HepG2 (cell line): Measurements from ENCODE around the gene ZNF443. TPM values are rescaled to one million over a fixed set of nuclear protein-coding genes. Genes with fewer than 3 reads are reported as not detected.

Experiments
- EEA1 ChIP-seq: sonication (generic); formaldehyde crosslinking; IDR thresholded peaks from 2 replicates; pipeline ENCODE4 v1.5.1; 2020; ENCODE audit warnings: mild to moderate bottlenecking, missing genetic modification reagents, borderline replicate concordance
- PAWR ChIP-seq: sonication (generic); formaldehyde crosslinking; IDR thresholded peaks from 2 replicates; pipeline ENCODE4 v1.4.0; 2020; ENCODE audit warnings: missing genetic modification reagents, mild to moderate bottlenecking, borderline replicate concordance
- REL ChIP-seq: sonication (generic); formaldehyde crosslinking; conservative IDR thresholded peaks from 2 replicates; pipeline ENCODE4 v1.8.0; 2022; ENCODE audit warnings: mild to moderate bottlenecking, missing genetic modification reagents, moderate library complexity
- SRF ChIP-seq: IDR thresholded peaks from 2 replicates; pipeline ENCODE4 v1.6.1; 2011; ENCODE audit warnings: mild to moderate bottlenecking, low read depth, low read length, moderate library complexity
- ZNF446 ChIP-seq: sonication (generic); formaldehyde crosslinking; IDR thresholded peaks from 2 replicates; pipeline ENCODE4 v1.5.0; 2020; ENCODE audit warnings: mild to moderate bottlenecking, missing genetic modification reagents
- ZNF589 ChIP-seq: sonication (generic); formaldehyde crosslinking; conservative IDR thresholded peaks from 2 replicates; pipeline ENCODE4 v1.8.0; 2022; ENCODE audit warnings: mild to moderate bottlenecking, moderate library complexity, missing genetic modification reagents
- ZNF83 ChIP-seq: sonication (generic); formaldehyde crosslinking; IDR thresholded peaks from 2 replicates; pipeline ENCODE4 v1.4.0; 2020; ENCODE audit warnings: missing genetic modification reagents, mild to moderate bottlenecking, borderline replicate concordance
- ZSCAN29 ChIP-seq: sonication (generic); formaldehyde crosslinking; conservative IDR thresholded peaks from 2 replicates; pipeline ENCODE4 v1.4.0; 2020; ENCODE audit warnings: mild to moderate bottlenecking, missing genetic modification reagents
- polyA plus RNA-seq, 8 experiments: library from polyadenylated mRNA; depleted of rRNA in 3 of 8; stranded (reverse) in 7 of 8; unstranded in 1 of 8; fragments of >200 nt; fragmentation: Illumina TruSeq in 4 of 8; extraction: Trizol in 4 of 8; gene quantifications; 2 replicates each; pipeline versions ENCODE4 v1.2.1 to v1.2.3, GENCODE V29; 2011 to 2016; ENCODE audit warnings: low read depth in 4 of 8, missing spikeins in 1 of 8, mixed read lengths in 1 of 8; ENCODE audit not compliant: insufficient read depth in 1 of 8
- total RNA-seq, 5 experiments: library from RNA; depleted of rRNA; stranded (reverse); fragments of >200 nt; fragmentation: Illumina TruSeq; extraction: Trizol; gene quantifications; 2 replicates each; pipeline ENCODE4 v1.2.3, GENCODE V29; 2016; ENCODE audit warnings: low read depth in 1 of 5
- TF ChIP-seq, protein P1 (sequence below): sonication (generic); formaldehyde crosslinking; IDR thresholded peaks from 2 replicates; pipeline ENCODE4 v1.4.0; 2020; ENCODE audit warnings: missing genetic modification reagents, borderline replicate concordance
- TF ChIP-seq, protein P2 (sequence below): sonication (generic); formaldehyde crosslinking; IDR thresholded peaks from 2 replicates; pipeline ENCODE4 v1.4.0; 2020; ENCODE audit warnings: mild to moderate bottlenecking, missing genetic modification reagents, borderline replicate concordance
- TF ChIP-seq, protein P3 (sequence below): sonication (generic); formaldehyde crosslinking; IDR thresholded peaks from 2 replicates; pipeline ENCODE4 v1.5.0; 2020; ENCODE audit warnings: missing genetic modification reagents
- TF ChIP-seq, protein P4 (sequence below): sonication (generic); formaldehyde crosslinking; IDR thresholded peaks from 2 replicates; pipeline ENCODE4 v1.4.0; 2020; ENCODE audit warnings: mild to moderate bottlenecking, missing genetic modification reagents
- TF ChIP-seq, protein P5 (sequence below): sonication (generic); IDR thresholded peaks from 2 replicates; pipeline ENCODE4 v1.6.1; 2016; ENCODE audit warnings: low read depth, borderline replicate concordance
- TF ChIP-seq, protein P6 (sequence below): sonication (generic); formaldehyde crosslinking; IDR thresholded peaks from 2 replicates; pipeline ENCODE4 v1.4.0; 2020; ENCODE audit warnings: missing genetic modification reagents, low read depth, mild to moderate bottlenecking, borderline replicate concordance

ZNF443 gene
- total and polyA plus RNA-seq, 2 of the 13 experiments (the other 11 are each of a cell fraction or from before 2014, with no cell fraction given): 3.6 to 19.0 TPM

DNA sequence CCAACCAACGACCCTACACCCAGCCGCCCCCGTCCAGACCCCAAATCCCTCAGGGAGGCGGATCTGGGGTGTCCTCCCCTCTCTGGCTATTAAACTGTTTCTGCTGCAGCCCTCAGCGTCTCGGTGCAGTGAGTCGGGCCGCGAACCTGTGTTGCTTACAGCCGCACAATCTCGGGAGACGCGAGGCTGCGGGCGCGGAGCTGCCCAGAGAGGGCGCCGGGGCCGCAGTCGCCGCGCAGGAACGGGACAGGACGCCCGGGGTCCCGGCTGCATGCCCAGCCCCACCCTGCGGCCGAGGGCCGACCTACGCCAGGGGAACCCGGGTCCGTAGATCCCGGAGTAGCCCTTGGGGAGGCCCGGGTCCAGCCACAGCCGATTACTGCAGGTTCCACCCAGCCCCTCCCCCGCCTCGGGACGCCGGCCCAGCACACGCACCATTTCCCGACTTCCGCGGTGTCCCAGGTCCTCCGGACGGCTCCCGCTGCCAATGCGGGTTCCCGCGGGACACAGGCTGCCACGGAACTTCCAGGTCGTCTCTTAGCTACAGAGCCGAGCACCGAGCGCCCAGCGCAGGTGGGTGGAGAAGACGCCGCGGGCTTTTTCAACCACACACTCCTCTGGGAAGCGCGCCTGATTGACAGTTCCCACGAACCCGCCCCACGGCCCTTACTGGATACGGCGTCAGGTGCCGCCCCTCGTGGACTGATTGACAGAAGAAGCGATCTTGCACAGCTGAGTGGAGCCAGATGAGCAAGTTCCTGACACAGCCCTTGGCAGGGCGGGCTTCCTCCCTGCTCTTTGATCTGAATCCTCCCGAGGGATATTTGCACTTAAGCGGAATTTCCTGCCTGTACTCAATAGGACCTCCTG, 40.0 kb downstream of the ZNF443 start, which contains the start of gene ZNF799 (continued):
- TF ChIP-seq, protein P1, sequence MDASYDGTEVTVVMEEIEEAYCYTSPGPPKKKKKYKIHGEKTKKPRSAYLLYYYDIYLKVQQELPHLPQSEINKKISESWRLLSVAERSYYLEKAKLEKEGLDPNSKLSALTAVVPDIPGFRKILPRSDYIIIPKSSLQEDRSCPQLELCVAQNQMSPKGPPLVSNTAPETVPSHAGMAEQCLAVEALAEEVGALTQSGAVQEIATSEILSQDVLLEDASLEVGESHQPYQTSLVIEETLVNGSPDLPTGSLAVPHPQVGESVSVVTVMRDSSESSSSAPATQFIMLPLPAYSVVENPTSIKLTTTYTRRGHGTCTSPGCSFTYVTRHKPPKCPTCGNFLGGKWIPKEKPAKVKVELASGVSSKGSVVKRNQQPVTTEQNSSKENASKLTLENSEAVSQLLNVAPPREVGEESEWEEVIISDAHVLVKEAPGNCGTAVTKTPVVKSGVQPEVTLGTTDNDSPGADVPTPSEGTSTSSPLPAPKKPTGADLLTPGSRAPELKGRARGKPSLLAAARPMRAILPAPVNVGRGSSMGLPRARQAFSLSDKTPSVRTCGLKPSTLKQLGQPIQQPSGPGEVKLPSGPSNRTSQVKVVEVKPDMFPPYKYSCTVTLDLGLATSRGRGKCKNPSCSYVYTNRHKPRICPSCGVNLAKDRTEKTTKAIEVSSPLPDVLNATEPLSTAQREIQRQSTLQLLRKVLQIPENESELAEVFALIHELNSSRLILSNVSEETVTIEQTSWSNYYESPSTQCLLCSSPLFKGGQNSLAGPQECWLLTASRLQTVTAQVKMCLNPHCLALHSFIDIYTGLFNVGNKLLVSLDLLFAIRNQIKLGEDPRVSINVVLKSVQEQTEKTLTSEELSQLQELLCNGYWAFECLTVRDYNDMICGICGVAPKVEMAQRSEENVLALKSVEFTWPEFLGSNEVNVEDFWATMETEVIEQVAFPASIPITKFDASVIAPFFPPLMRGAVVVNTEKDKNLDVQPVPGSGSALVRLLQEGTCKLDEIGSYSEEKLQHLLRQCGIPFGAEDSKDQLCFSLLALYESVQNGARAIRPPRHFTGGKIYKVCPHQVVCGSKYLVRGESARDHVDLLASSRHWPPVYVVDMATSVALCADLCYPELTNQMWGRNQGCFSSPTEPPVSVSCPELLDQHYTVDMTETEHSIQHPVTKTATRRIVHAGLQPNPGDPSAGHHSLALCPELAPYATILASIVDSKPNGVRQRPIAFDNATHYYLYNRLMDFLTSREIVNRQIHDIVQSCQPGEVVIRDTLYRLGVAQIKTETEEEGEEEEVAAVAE (CRISPR knock-in tag): no peak
- no peak for TF ChIP-seq SRF
- TF ChIP-seq EEA1: no peak
- TF ChIP-seq, protein P2, sequence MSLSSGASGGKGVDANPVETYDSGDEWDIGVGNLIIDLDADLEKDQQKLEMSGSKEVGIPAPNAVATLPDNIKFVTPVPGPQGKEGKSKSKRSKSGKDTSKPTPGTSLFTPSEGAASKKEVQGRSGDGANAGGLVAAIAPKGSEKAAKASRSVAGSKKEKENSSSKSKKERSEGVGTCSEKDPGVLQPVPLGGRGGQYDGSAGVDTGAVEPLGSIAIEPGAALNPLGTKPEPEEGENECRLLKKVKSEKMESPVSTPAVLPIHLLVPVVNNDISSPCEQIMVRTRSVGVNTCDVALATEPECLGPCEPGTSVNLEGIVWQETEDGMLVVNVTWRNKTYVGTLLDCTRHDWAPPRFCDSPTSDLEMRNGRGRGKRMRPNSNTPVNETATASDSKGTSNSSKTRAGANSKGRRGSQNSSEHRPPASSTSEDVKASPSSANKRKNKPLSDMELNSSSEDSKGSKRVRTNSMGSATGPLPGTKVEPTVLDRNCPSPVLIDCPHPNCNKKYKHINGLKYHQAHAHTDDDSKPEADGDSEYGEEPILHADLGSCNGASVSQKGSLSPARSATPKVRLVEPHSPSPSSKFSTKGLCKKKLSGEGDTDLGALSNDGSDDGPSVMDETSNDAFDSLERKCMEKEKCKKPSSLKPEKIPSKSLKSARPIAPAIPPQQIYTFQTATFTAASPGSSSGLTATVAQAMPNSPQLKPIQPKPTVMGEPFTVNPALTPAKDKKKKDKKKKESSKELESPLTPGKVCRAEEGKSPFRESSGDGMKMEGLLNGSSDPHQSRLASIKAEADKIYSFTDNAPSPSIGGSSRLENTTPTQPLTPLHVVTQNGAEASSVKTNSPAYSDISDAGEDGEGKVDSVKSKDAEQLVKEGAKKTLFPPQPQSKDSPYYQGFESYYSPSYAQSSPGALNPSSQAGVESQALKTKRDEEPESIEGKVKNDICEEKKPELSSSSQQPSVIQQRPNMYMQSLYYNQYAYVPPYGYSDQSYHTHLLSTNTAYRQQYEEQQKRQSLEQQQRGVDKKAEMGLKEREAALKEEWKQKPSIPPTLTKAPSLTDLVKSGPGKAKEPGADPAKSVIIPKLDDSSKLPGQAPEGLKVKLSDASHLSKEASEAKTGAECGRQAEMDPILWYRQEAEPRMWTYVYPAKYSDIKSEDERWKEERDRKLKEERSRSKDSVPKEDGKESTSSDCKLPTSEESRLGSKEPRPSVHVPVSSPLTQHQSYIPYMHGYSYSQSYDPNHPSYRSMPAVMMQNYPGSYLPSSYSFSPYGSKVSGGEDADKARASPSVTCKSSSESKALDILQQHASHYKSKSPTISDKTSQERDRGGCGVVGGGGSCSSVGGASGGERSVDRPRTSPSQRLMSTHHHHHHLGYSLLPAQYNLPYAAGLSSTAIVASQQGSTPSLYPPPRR (CRISPR knock-in tag): no peak; the same call in none of the 2 replicates
- TF ChIP-seq ZSCAN29 (CRISPR knock-in tag): no peak
- TF ChIP-seq, protein P3, sequence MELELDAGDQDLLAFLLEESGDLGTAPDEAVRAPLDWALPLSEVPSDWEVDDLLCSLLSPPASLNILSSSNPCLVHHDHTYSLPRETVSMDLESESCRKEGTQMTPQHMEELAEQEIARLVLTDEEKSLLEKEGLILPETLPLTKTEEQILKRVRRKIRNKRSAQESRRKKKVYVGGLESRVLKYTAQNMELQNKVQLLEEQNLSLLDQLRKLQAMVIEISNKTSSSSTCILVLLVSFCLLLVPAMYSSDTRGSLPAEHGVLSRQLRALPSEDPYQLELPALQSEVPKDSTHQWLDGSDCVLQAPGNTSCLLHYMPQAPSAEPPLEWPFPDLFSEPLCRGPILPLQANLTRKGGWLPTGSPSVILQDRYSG (CRISPR knock-in tag): no peak
- TF ChIP-seq ZNF589 (CRISPR knock-in tag): peak; percentile 61; the same call in 1 of the 2 replicates
- TF ChIP-seq, protein P4, sequence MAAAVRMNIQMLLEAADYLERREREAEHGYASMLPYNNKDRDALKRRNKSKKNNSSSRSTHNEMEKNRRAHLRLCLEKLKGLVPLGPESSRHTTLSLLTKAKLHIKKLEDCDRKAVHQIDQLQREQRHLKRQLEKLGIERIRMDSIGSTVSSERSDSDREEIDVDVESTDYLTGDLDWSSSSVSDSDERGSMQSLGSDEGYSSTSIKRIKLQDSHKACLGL: peak; percentile 96
- no peak for TF ChIP-seq ZNF83 (CRISPR knock-in tag)
- TF ChIP-seq, protein P5, sequence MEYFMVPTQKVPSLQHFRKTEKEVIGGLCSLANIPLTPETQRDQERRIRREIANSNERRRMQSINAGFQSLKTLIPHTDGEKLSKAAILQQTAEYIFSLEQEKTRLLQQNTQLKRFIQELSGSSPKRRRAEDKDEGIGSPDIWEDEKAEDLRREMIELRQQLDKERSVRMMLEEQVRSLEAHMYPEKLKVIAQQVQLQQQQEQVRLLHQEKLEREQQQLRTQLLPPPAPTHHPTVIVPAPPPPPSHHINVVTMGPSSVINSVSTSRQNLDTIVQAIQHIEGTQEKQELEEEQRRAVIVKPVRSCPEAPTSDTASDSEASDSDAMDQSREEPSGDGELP: peak; percentile 96
- TF ChIP-seq, protein P6, sequence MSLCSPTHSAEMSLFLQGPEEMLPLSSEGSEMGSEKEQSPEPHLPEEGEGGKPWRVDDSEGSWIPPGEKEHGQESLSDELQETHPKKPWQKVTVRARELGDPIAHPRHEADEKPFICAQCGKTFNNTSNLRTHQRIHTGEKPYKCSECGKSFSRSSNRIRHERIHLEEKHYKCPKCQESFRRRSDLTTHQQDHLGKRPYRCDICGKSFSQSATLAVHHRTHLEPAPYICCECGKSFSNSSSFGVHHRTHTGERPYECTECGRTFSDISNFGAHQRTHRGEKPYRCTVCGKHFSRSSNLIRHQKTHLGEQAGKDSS (CRISPR knock-in tag): no peak; the same call in 1 of the 2 replicates
- peak; percentile 68; the same call in 1 of the 2 replicates for TF ChIP-seq REL (CRISPR knock-in tag)
- no peak for TF ChIP-seq PAWR (CRISPR knock-in tag)
- peak; percentile 85 for TF ChIP-seq ZNF446
